Measurements from ENCODE around the gene IFNAR1. TPM values are rescaled to one million over a fixed set of nuclear protein-coding genes. Genes with fewer than 3 reads are reported as not detected.

Gene IFNAR1
- total RNA-seq, 1 experiment from 2014 or later, result 20.5 TPM

- RAD21 ChIA-PET (ENCODE audit: low non-redundant PET in 1 of 2, low total read pairs in 2 of 2, uncharacterized antibody in 2 of 2, unreplicated experiment in 2 of 2), result no interaction called here
- Histone ChIP-seq H3K4me2 (ENCODE audit: low read length) (no peak overlapping the region), H3K27me3 (ENCODE audit: insufficient read depth, low read length) (no peaks in the 10 kb centered on the region), H3K9me3 (ENCODE audit: control insufficient read depth in 1 of 2, insufficient read depth in 1 of 2, low read depth in 1 of 2, low read length in 2 of 2) (peaks cover 5 to 10% of the 10 kb centered on the region in 2 experiments; a peak in 3 of 4 replicates), H4K20me1 (ENCODE audit: insufficient read depth) (no peaks in the 10 kb centered on the region), H2AFZ (ENCODE audit: low read depth, low read length, poor library complexity, severe bottlenecking) (no peak overlapping the region), H3K79me2 (ENCODE audit: insufficient read depth, low read length) (peaks cover 4% of the 10 kb centered on the region; the same call in 1 of the 2 replicates), H3K9ac (ENCODE audit: low read length) (no peak overlapping the region), H3K4me3 (replicated peaks in 1 of 2; ENCODE audit: low read depth in 1 of 2, low read length in 2 of 2) (no peak overlapping the region), H3K9me2 (ENCODE audit: insufficient read depth) (no peaks in the 10 kb centered on the region), H3K27ac (ENCODE audit: low read depth, low read length) (no peak overlapping the region), H3K4me1 (ENCODE audit: control insufficient read depth in 1 of 2, insufficient read depth in 2 of 2, low read length in 2 of 2) (no peaks in the 10 kb centered on the region), H3K36me3 (ENCODE audit: control insufficient read depth in 1 of 2, insufficient read depth in 2 of 2, low read length in 2 of 2) (peaks cover 0 to 15% of the 10 kb centered on the region in 2 experiments; a peak in 2 of 4 replicates)
- intact Hi-C loops (cut with micrococcal nuclease), result no loop called here
- BruUV-seq (replicated peaks), result no TSS peak
- POLR2A ChIA-PET, result no interaction called here
- DNase-seq (ENCODE audit: low read depth, low spot score) (no peak), ATAC-seq (no peak)
- TF ChIP-seq FOSL1 (IDR thresholded peaks at IDR 0.05; ENCODE audit: low read depth), result no peak
- no peak for TF ChIP-seq ELF1 (IDR thresholded peaks at IDR 0.05; ENCODE audit: borderline replicate concordance, low read depth)
- TF ChIP-seq MAX (IDR thresholded peaks at IDR 0.05), result no peak
- TF ChIP-seq SRF (IDR thresholded peaks at IDR 0.05; ENCODE audit: low read depth), result no peak
- TF ChIP-seq POLR2AphosphoS5 (IDR thresholded peaks at IDR 0.05; ENCODE audit: low read depth, low read length), result no peak
- TF ChIP-seq YY1 (IDR thresholded peaks at IDR 0.05; ENCODE audit: extremely low read depth, insufficient replicate concordance, low read depth, low read length), result no peak
- CTCF ChIA-PET, result no interaction called here
Observed at GRCh38 chr21:33334824-33335223, 10.1 kb downstream of the IFNAR1 start.

GRCh38 chr21:33339135-33339534 is 14.4 kb downstream of the IFNAR1 start:
- Histone ChIP-seq H3K27me3 (ENCODE audit: insufficient read depth, low read length) (no peaks in the 10 kb centered on the region), H2AFZ (ENCODE audit: low read depth, low read length, poor library complexity, severe bottlenecking) (no peak overlapping the region), H4K20me1 (ENCODE audit: insufficient read depth) (no peaks in the 10 kb centered on the region), H3K36me3 (ENCODE audit: control insufficient read depth in 1 of 2, insufficient read depth in 2 of 2, low read length in 2 of 2) (peaks cover 6 to 8% of the 10 kb centered on the region in 2 experiments; a peak in 2 of 4 replicates), H3K79me2 (ENCODE audit: insufficient read depth, low read length) (peaks cover 3% of the 10 kb centered on the region; the same call in 1 of the 2 replicates), H3K4me2 (ENCODE audit: low read length) (no peak overlapping the region), H3K27ac (ENCODE audit: low read depth, low read length) (no peak overlapping the region), H3K4me3 (replicated peaks in 1 of 2; ENCODE audit: low read depth in 1 of 2, low read length in 2 of 2) (no peak overlapping the region), H3K9ac (ENCODE audit: low read length) (no peak overlapping the region), H3K9me3 (ENCODE audit: control insufficient read depth in 1 of 2, insufficient read depth in 1 of 2, low read depth in 1 of 2, low read length in 2 of 2) (no peaks in the 10 kb centered on the region), H3K4me1 (ENCODE audit: control insufficient read depth in 1 of 2, insufficient read depth in 2 of 2, low read length in 2 of 2) (no peaks in the 10 kb centered on the region), H3K9me2 (ENCODE audit: insufficient read depth) (no peaks in the 10 kb centered on the region)
- ChIA-PET RAD21 (ENCODE audit: low non-redundant PET in 1 of 2, low total read pairs in 2 of 2, uncharacterized antibody in 2 of 2, unreplicated experiment in 2 of 2) (no interaction called here), POLR2A (no interaction called here), CTCF (interaction anchor here (0.8 to 2.2 kb wide), 2 partner anchors 9 to 22 kb away, joined by 3 to 7 read pairs; no protein-coding TSS in a partner anchor)
- no TSS peak for BruUV-seq (replicated peaks)
- DNase-seq (ENCODE audit: low read depth, low spot score), result no peak
- intact Hi-C loops (cut with micrococcal nuclease), result no loop called here
- no peak for ATAC-seq
- TF ChIP-seq ZNF274 (IDR thresholded peaks at IDR 0.05; ENCODE audit: low read depth, low read length) (no peak), POLR2AphosphoS5 (IDR thresholded peaks at IDR 0.05; ENCODE audit: low read depth, low read length) (no peak), ATF3 (IDR thresholded peaks at IDR 0.05) (no peak), SIN3A (IDR thresholded peaks at IDR 0.05; ENCODE audit: low read depth) (no peak), FOSL1 (IDR thresholded peaks at IDR 0.05; ENCODE audit: low read depth) (no peak), SRF (IDR thresholded peaks at IDR 0.05; ENCODE audit: low read depth) (no peak), CBX3 (IDR thresholded peaks at IDR 0.05; ENCODE audit: low read depth) (no peak), YY1 (IDR thresholded peaks at IDR 0.05; ENCODE audit: extremely low read depth, insufficient replicate concordance, low read depth, low read length) (no peak)
